Measurements from ENCODE around the gene RASGRF1. TPM values are rescaled to one million over a fixed set of nuclear protein-coding genes. Genes with fewer than 3 reads are reported as not detected.

The RASGRF1 gene
- polyA plus RNA-seq, 3 donors, result 0.11 TPM; not detected in 2

DNA sequence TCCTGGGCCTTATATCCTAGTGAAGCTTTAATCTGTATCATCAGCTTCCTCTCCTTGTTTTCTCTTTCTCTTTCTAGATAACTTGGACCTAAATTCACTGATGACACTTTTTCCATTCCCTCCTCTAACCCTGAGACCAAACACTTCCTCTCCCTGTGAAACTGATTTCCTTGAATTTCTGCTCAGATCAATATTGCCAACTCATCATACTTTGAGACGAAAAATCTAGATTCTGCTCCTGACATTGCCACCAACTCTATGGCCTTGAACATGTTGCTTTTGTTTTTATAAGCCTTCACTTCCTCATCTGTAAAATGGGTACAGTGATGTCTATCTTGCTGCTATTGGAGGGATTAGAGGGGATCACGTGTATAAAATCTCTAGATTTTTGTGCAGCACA, 42.7 kb upstream of the RASGRF1 start:
- TF ChIP-seq, protein P1, sequence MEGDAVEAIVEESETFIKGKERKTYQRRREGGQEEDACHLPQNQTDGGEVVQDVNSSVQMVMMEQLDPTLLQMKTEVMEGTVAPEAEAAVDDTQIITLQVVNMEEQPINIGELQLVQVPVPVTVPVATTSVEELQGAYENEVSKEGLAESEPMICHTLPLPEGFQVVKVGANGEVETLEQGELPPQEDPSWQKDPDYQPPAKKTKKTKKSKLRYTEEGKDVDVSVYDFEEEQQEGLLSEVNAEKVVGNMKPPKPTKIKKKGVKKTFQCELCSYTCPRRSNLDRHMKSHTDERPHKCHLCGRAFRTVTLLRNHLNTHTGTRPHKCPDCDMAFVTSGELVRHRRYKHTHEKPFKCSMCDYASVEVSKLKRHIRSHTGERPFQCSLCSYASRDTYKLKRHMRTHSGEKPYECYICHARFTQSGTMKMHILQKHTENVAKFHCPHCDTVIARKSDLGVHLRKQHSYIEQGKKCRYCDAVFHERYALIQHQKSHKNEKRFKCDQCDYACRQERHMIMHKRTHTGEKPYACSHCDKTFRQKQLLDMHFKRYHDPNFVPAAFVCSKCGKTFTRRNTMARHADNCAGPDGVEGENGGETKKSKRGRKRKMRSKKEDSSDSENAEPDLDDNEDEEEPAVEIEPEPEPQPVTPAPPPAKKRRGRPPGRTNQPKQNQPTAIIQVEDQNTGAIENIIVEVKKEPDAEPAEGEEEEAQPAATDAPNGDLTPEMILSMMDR (IDR thresholded peaks at IDR 0.05), result no peak
- Mint-ChIP-seq H3K9me3 (peaks cover 8 to 17% (median 10%) of the 10 kb centered on the region in 7 donors), H3K4me1 (no peaks in the 10 kb centered on the region), H3K36me3 (no peaks in the 10 kb centered on the region), H3K27ac (peak overlapping the region in 1 of 7 donors; percentile 30), H3K27me3 (ENCODE audit: low read depth in 3 of 3) (peaks cover 8 to 20% (median 14%) of the 10 kb centered on the region in 3 donors), H3K4me3 (no peak overlapping the region)
- H3K27me3 ChIP-seq (ENCODE audit: control insufficient read depth in 2 of 2, insufficient read depth in 2 of 2, low read length in 2 of 2), result peaks cover 0 to 3% of the 10 kb centered on the region in 2 donors
- H3K4me1 ChIP-seq (ENCODE audit: control insufficient read depth in 1 of 2, insufficient read depth in 2 of 2, low read length in 2 of 2), result no peaks in the 10 kb centered on the region
- no peak overlapping the region for H3K4me3 ChIP-seq (replicated peaks in 1 of 3; ENCODE audit: low read depth in 2 of 3, low read length in 3 of 3)
- peaks cover 6 to 12% of the 10 kb centered on the region in 2 donors for H3K9me3 ChIP-seq (replicated peaks in 1 of 2; ENCODE audit: control insufficient read depth in 1 of 2, insufficient read depth in 1 of 2, low read length in 2 of 2)
- no peak overlapping the region for H3K9ac ChIP-seq (ENCODE audit: insufficient read depth, low read length, poor library complexity, severe bottlenecking)
- H3K4me2 ChIP-seq (replicated peaks; ENCODE audit: extremely low read depth, low read length, poor library complexity, severe bottlenecking), result no peak overlapping the region
- H4K20me1 ChIP-seq (ENCODE audit: insufficient read depth, low read length), result no peaks in the 10 kb centered on the region
- H3K79me2 ChIP-seq (ENCODE audit: insufficient read depth, low read length), result no peaks in the 10 kb centered on the region
- no peak overlapping the region for H3K27ac ChIP-seq (ENCODE audit: low read depth in 1 of 2, low read length in 2 of 2)
- DNase-seq, result no peak
- intact Hi-C loops (cut with micrococcal nuclease), result no loop called here
- H3K36me3 ChIP-seq (replicated peaks in 1 of 2; ENCODE audit: control insufficient read depth in 1 of 2, insufficient read depth in 2 of 2, low read length in 2 of 2), result no peaks in the 10 kb centered on the region
- no peak overlapping the region for H2AFZ ChIP-seq (ENCODE audit: insufficient read depth, low read depth, low read length, poor library complexity, severe bottlenecking)
- WGBS (ENCODE audit: insufficient coverage), result no CpG with 5 or more reads among the region's 2 CpGs

DNA sequence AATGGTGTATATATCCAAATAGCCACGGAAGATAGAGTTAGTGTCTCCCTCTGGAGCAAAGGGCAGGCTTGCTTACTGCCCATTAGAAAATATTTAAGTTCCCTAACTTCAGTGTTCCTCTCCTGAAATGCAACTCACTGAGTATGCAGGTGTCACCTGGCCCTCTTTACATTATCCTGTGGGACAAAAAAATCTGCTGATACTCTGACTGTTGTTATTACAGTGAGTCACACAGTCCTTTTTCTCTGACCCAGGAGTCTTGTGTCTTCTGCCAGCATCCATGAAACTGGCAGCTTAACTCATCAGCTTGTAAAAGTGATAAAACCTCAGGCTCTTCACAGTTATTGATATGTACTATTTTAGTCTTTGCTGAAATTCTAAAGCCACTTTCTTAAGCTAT, 42.2 kb upstream of the RASGRF1 start:
- peaks cover 0 to 3% of the 10 kb centered on the region in 2 donors for H3K27me3 ChIP-seq (ENCODE audit: control insufficient read depth in 2 of 2, insufficient read depth in 2 of 2, low read length in 2 of 2)
- no peaks in the 10 kb centered on the region for H3K79me2 ChIP-seq (ENCODE audit: insufficient read depth, low read length)
- H2AFZ ChIP-seq (ENCODE audit: insufficient read depth, low read depth, low read length, poor library complexity, severe bottlenecking), result no peak overlapping the region

More for the DNA sequence above, 42.2 kb upstream of the RASGRF1 start:
- 83% methylated on average over 1 of the region's 1 CpG for WGBS (ENCODE audit: insufficient coverage)
- Mint-ChIP-seq H3K27me3 (ENCODE audit: low read depth in 3 of 3) (peaks cover 8 to 20% (median 12%) of the 10 kb centered on the region in 3 donors), H3K4me1 (no peaks in the 10 kb centered on the region), H3K27ac (no peak overlapping the region), H3K4me3 (no peak overlapping the region), H3K36me3 (no peaks in the 10 kb centered on the region), H3K9me3 (peaks cover 8 to 18% (median 10%) of the 10 kb centered on the region in 7 donors)
- Histone ChIP-seq H3K4me2 (replicated peaks; ENCODE audit: extremely low read depth, low read length, poor library complexity, severe bottlenecking) (no peak overlapping the region), H3K9ac (ENCODE audit: insufficient read depth, low read length, poor library complexity, severe bottlenecking) (no peak overlapping the region), H3K36me3 (replicated peaks in 1 of 2; ENCODE audit: control insufficient read depth in 1 of 2, insufficient read depth in 2 of 2, low read length in 2 of 2) (no peaks in the 10 kb centered on the region), H3K4me1 (ENCODE audit: control insufficient read depth in 1 of 2, insufficient read depth in 2 of 2, low read length in 2 of 2) (no peaks in the 10 kb centered on the region), H3K4me3 (replicated peaks in 1 of 3; ENCODE audit: low read depth in 2 of 3, low read length in 3 of 3) (no peak overlapping the region), H3K27ac (ENCODE audit: low read depth in 1 of 2, low read length in 2 of 2) (no peak overlapping the region), H4K20me1 (ENCODE audit: insufficient read depth, low read length) (no peaks in the 10 kb centered on the region), H3K9me3 (replicated peaks in 1 of 2; ENCODE audit: control insufficient read depth in 1 of 2, insufficient read depth in 1 of 2, low read length in 2 of 2) (peaks cover 6 to 12% of the 10 kb centered on the region in 2 donors)
- TF ChIP-seq, protein P1 (IDR thresholded peaks at IDR 0.05), result no peak
- DNase-seq, result no peak
- intact Hi-C loops (cut with micrococcal nuclease), result no loop called here
